ENCODE measurements around the gene SHC2. TPM values are rescaled to one million over a fixed set of nuclear protein-coding genes. Genes with fewer than 3 reads are reported as not detected.

Gene SHC2
- total and polyA plus RNA-seq, 2 of the 13 experiments (the other 11 are each of a cell fraction or from before 2014, with no cell fraction given): 9.0 to 18.3 TPM

DNA sequence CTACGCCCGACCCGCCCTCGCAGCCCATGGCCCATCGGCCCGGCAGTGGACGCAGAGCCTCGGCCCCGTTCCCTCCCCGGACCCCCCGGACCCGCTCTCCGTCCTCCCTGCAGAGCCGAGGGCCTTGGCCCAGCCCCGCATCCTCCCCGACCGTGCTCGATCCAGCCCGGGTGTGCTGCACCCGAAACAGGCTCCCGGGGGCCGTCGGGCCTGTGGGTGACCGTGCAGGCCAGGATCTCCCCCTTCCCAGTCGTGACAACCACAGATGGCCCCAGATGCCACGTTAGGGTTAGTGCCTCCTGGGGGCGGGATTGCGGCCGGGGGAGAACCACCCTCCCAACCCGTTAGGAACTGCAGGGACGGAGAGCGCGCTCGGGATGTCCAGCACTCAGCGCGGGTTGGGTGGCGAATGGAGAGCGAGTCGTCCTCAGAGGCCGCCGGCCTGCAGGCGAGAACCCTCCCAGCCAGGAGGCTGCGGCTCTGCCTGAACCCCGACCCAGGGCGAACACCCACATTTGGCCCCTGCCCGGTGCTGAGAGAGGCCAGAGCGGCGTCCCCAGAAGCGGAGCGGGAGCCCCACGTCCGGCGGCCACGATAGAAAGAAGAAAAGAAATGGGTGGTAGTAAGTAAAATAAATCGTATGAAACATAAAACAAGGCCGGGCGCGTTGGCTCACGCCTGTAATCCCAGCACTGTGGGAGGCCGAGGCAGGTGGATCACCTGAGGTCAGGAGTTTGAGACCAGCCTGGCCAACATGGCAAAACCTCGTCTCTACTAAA is 28.8 kb upstream of the SHC2 start (continued):
- TF ChIP-seq MXD4 (CRISPR knock-in tag; IDR thresholded peaks at IDR 0.05) (0 out of 2 replicates have a peak, but pooled peaks have one; percentile 1), MATR3 (CRISPR knock-in tag; IDR thresholded peaks at IDR 0.05) (no peak), GPN1 (CRISPR knock-in tag; IDR thresholded peaks at IDR 0.05; ENCODE audit: borderline replicate concordance) (0 out of 2 replicates have a peak, but pooled peaks have one; percentile 42), HDAC1 (CRISPR knock-in tag; IDR thresholded peaks at IDR 0.05) (peak; percentile 30; the same call in 1 of the 2 replicates), HES4 (CRISPR knock-in tag; IDR thresholded peaks at IDR 0.05; ENCODE audit: borderline replicate concordance) (no peak), ZC3H13 (CRISPR knock-in tag; IDR thresholded peaks at IDR 0.05) (peak; percentile 92), CBX2 (IDR thresholded peaks at IDR 0.05; ENCODE audit: low read depth, low read length) (no peak), CBX2 (CRISPR knock-in tag; IDR thresholded peaks at IDR 0.05; ENCODE audit: low read depth) (no peak), TEAD3 (CRISPR knock-in tag; optimal IDR thresholded peaks at IDR 0.05; ENCODE audit: borderline replicate concordance) (no peak), ZBTB21 (CRISPR knock-in tag; IDR thresholded peaks at IDR 0.05) (no peak), NKX3-1 (CRISPR knock-in tag; IDR thresholded peaks at IDR 0.05) (no peak), ZBTB38 (CRISPR knock-in tag; IDR thresholded peaks at IDR 0.05) (peak; percentile 16; the same call in 1 of the 2 replicates)
- TF ChIP-seq, protein P1, sequence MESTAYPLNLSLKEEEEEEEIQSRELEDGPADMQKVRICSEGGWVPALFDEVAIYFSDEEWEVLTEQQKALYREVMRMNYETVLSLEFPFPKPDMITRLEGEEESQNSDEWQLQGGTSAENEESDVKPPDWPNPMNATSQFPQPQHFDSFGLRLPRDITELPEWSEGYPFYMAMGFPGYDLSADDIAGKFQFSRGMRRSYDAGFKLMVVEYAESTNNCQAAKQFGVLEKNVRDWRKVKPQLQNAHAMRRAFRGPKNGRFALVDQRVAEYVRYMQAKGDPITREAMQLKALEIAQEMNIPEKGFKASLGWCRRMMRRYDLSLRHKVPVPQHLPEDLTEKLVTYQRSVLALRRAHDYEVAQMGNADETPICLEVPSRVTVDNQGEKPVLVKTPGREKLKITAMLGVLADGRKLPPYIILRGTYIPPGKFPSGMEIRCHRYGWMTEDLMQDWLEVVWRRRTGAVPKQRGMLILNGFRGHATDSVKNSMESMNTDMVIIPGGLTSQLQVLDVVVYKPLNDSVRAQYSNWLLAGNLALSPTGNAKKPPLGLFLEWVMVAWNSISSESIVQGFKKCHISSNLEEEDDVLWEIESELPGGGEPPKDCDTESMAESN (CRISPR knock-in tag; conservative IDR thresholded peaks at IDR 0.05): 0 out of 2 replicates have a peak, but pooled peaks have one; percentile 3
- TF ChIP-seq, protein P2, sequence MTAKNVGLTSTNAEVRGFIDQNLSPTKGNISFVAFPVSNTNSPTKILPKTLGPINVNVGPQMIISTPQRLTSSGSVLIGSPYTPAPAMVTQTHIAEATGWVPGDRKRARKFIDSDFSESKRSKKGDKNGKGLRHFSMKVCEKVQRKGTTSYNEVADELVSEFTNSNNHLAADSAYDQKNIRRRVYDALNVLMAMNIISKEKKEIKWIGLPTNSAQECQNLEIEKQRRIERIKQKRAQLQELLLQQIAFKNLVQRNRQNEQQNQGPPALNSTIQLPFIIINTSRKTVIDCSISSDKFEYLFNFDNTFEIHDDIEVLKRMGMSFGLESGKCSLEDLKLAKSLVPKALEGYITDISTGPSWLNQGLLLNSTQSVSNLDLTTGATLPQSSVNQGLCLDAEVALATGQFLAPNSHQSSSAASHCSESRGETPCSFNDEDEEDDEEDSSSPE (CRISPR knock-in tag; IDR thresholded peaks at IDR 0.05): 0 out of 2 replicates have a peak, but pooled peaks have one; percentile 22
- TF ChIP-seq, protein P3, sequence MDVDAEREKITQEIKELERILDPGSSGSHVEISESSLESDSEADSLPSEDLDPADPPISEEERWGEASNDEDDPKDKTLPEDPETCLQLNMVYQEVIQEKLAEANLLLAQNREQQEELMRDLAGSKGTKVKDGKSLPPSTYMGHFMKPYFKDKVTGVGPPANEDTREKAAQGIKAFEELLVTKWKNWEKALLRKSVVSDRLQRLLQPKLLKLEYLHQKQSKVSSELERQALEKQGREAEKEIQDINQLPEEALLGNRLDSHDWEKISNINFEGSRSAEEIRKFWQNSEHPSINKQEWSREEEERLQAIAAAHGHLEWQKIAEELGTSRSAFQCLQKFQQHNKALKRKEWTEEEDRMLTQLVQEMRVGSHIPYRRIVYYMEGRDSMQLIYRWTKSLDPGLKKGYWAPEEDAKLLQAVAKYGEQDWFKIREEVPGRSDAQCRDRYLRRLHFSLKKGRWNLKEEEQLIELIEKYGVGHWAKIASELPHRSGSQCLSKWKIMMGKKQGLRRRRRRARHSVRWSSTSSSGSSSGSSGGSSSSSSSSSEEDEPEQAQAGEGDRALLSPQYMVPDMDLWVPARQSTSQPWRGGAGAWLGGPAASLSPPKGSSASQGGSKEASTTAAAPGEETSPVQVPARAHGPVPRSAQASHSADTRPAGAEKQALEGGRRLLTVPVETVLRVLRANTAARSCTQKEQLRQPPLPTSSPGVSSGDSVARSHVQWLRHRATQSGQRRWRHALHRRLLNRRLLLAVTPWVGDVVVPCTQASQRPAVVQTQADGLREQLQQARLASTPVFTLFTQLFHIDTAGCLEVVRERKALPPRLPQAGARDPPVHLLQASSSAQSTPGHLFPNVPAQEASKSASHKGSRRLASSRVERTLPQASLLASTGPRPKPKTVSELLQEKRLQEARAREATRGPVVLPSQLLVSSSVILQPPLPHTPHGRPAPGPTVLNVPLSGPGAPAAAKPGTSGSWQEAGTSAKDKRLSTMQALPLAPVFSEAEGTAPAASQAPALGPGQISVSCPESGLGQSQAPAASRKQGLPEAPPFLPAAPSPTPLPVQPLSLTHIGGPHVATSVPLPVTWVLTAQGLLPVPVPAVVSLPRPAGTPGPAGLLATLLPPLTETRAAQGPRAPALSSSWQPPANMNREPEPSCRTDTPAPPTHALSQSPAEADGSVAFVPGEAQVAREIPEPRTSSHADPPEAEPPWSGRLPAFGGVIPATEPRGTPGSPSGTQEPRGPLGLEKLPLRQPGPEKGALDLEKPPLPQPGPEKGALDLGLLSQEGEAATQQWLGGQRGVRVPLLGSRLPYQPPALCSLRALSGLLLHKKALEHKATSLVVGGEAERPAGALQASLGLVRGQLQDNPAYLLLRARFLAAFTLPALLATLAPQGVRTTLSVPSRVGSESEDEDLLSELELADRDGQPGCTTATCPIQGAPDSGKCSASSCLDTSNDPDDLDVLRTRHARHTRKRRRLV (CRISPR knock-in tag; IDR thresholded peaks at IDR 0.05): no peak
- TF ChIP-seq, protein P4, sequence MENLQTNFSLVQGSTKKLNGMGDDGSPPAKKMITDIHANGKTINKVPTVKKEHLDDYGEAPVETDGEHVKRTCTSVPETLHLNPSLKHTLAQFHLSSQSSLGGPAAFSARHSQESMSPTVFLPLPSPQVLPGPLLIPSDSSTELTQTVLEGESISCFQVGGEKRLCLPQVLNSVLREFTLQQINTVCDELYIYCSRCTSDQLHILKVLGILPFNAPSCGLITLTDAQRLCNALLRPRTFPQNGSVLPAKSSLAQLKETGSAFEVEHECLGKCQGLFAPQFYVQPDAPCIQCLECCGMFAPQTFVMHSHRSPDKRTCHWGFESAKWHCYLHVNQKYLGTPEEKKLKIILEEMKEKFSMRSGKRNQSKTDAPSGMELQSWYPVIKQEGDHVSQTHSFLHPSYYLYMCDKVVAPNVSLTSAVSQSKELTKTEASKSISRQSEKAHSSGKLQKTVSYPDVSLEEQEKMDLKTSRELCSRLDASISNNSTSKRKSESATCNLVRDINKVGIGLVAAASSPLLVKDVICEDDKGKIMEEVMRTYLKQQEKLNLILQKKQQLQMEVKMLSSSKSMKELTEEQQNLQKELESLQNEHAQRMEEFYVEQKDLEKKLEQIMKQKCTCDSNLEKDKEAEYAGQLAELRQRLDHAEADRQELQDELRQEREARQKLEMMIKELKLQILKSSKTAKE (CRISPR knock-in tag; IDR thresholded peaks at IDR 0.05; ENCODE audit: borderline replicate concordance): peak; percentile 65
